GM21717 (cell line): Measurements from ENCODE around the gene ZBTB40.

Experiments
- ATAC-seq: cut with Tn5 transposase; IDR thresholded peaks from one replicate; pipeline ENCODE4 v1.9.1; 2021; ENCODE audit warnings: mild to moderate bottlenecking, moderate library complexity; ENCODE audit not compliant: unreplicated experiment

Gene ZBTB40

GRCh38 chr1:22420455-22421053 lies 31.1 kb upstream of the ZBTB40 start:
- no peak for ATAC-seq

- ATAC-seq, result no peak
Measured at GRCh38 chr1:22426781-22427180, 24.9 kb upstream of the ZBTB40 start.

GRCh38 chr1:22428672-22429071 lies 23.0 kb upstream of the ZBTB40 start:
- no peak for ATAC-seq

- no peak for ATAC-seq
Measured at GRCh38 chr1:22431965-22432364, 19.7 kb upstream of the ZBTB40 start.

- ATAC-seq, result no peak
Measured at GRCh38 chr1:22434717-22435116, 16.9 kb upstream of the ZBTB40 start.

- no peak for ATAC-seq
Measured at GRCh38 chr1:22436948-22437347, 14.7 kb upstream of the ZBTB40 start.

GRCh38 chr1:22437573-22437972 lies 14.1 kb upstream of the ZBTB40 start:
- no peak for ATAC-seq

GRCh38 chr1:22440582-22440981 lies 11.1 kb upstream of the ZBTB40 start:
- no peak for ATAC-seq

- ATAC-seq, result no peak
Measured at GRCh38 chr1:22442212-22442894, 9.3 kb upstream of the ZBTB40 start.

- ATAC-seq, result no peak
Measured at GRCh38 chr1:22443332-22443731, 8.3 kb upstream of the ZBTB40 start.

GRCh38 chr1:22444856-22445255 lies 6.8 kb upstream of the ZBTB40 start:
- no peak for ATAC-seq

- ATAC-seq, result no peak
Measured at GRCh38 chr1:22447621-22448111, 4.0 kb upstream of the ZBTB40 start.

- no peak for ATAC-seq
Measured at GRCh38 chr1:22449636-22450035, 2.0 kb upstream of the ZBTB40 start.

GRCh38 chr1:22450351-22451021 lies 1.2 kb upstream of the ZBTB40 start:
- ATAC-seq, result no peak

- peak; percentile 26 for ATAC-seq
Measured at GRCh38 chr1:22452481-22452957, 868 bp downstream of the ZBTB40 start.

GRCh38 chr1:22453181-22453580 lies 1.5 kb downstream of the ZBTB40 start:
- ATAC-seq, result no peak

GRCh38 chr1:22454476-22455056 lies 2.9 kb downstream of the ZBTB40 start:
- no peak for ATAC-seq

- no peak for ATAC-seq
Measured at GRCh38 chr1:22457345-22457744, 5.7 kb downstream of the ZBTB40 start.

GRCh38 chr1:22457836-22458235 lies 6.2 kb downstream of the ZBTB40 start:
- ATAC-seq, result no peak

GRCh38 chr1:22461100-22461499 lies 9.4 kb downstream of the ZBTB40 start:
- ATAC-seq, result no peak

- no peak for ATAC-seq
Measured at GRCh38 chr1:22461678-22462527, 10.3 kb downstream of the ZBTB40 start.
